ENCODE results near the gene DCLK1. TPM values are rescaled to one million over a fixed set of nuclear protein-coding genes. Genes with fewer than 3 reads are reported as not detected.

The DCLK1 gene
- total and polyA plus RNA-seq, 10 of the 15 experiments (the other 5 are each of a cell fraction or from before 2014, with no cell fraction given) = not detected

- SMC1A ChIA-PET (ENCODE audit: uncharacterized antibody, unreplicated experiment) = no interaction called here
- TF ChIP-seq ATF2 (IDR thresholded peaks at IDR 0.05; ENCODE audit: low read length) = no peak
- TF ChIP-seq PKNOX1 (IDR thresholded peaks at IDR 0.05) = peak; percentile 41; the same call in 1 of the 2 replicates
- no peak for TF ChIP-seq RFX5 (IDR thresholded peaks at IDR 0.05; ENCODE audit: low read depth, low read length)
- TF ChIP-seq STAT1 (conservative IDR thresholded peaks at IDR 0.05) = no peak
- TF ChIP-seq BCLAF1 (IDR thresholded peaks at IDR 0.05) = no peak
- TF ChIP-seq PRDM15 (CRISPR knock-in tag; IDR thresholded peaks at IDR 0.05) = no peak
- TF ChIP-seq NFYB (IDR thresholded peaks at IDR 0.05; ENCODE audit: insufficient read depth, low read depth, low read length) = no peak
- no peak for TF ChIP-seq HCFC1 (IDR thresholded peaks at IDR 0.05; ENCODE audit: low read length)
- TF ChIP-seq ZNF622 (IDR thresholded peaks at IDR 0.05) = no peak
- 0 out of 2 replicates have a peak, but pooled peaks have one; percentile 24 for TF ChIP-seq ATF7 (IDR thresholded peaks at IDR 0.05; ENCODE audit: low read depth)
- no peak for TF ChIP-seq SIX5 (IDR thresholded peaks at IDR 0.05; ENCODE audit: low read depth, low read length, severe bottlenecking)
- no peak for TF ChIP-seq POLR2AphosphoS2 (IDR thresholded peaks at IDR 0.05; ENCODE audit: low read depth, low read length)
- TF ChIP-seq TCF7 (IDR thresholded peaks at IDR 0.05; ENCODE audit: borderline replicate concordance) = no peak
- peak; percentile 32; the same call in 1 of the 2 replicates for TF ChIP-seq DPF2 (IDR thresholded peaks at IDR 0.05)
- peak; percentile 72; the same call in 1 of the 2 replicates for TF ChIP-seq SPI1 (IDR thresholded peaks at IDR 0.05; ENCODE audit: borderline replicate concordance, insufficient read depth, low read depth, low read length)
- TF ChIP-seq MXI1 (IDR thresholded peaks at IDR 0.05; ENCODE audit: low read depth, low read length) = no peak
- no peak for TF ChIP-seq HDAC6 (IDR thresholded peaks at IDR 0.05; ENCODE audit: unreplicated experiment)
These were observed 138.2 kb downstream of the DCLK1 start for GRCh38 chr13:35992964-35993363.

More at GRCh38 chr13:35992964-35993363, 138.2 kb downstream of the DCLK1 start:
- Histone ChIP-seq H3K36me3 (ENCODE audit: control insufficient read depth in 2 of 2, insufficient read depth in 2 of 2, low read length in 1 of 2) (no peaks in the 10 kb centered on the region), H2AFZ (ENCODE audit: control insufficient read depth, low read depth, low read length) (no peak overlapping the region), H3K27ac (ENCODE audit: control insufficient read depth, insufficient read depth) (no peak overlapping the region), H3K79me2 (ENCODE audit: control insufficient read depth, insufficient read depth, low read length) (no peaks in the 10 kb centered on the region), H4K20me1 (ENCODE audit: control insufficient read depth, insufficient read depth) (no peaks in the 10 kb centered on the region), H3K4me2 (ENCODE audit: control insufficient read depth, insufficient read depth) (no peak overlapping the region), H3K4me3 (no peak overlapping the region), H3K4me1 (ENCODE audit: control insufficient read depth, insufficient read depth, low read length) (no peaks in the 10 kb centered on the region), H3K27me3 (replicated peaks in 1 of 2; ENCODE audit: control insufficient read depth in 2 of 2, insufficient read depth in 2 of 2, low read length in 1 of 2) (no peaks in the 10 kb centered on the region), H3K9me3 (replicated peaks; ENCODE audit: control insufficient read depth, insufficient read depth, low read length) (no peaks in the 10 kb centered on the region; the same call in 2 of the 3 replicates), H3K9ac (ENCODE audit: control insufficient read depth, insufficient read depth, low read length) (no peak overlapping the region)
- DNase-seq (ENCODE audit: low read depth, low spot score) (no peak), ATAC-seq (peak; percentile 56), FAIRE-seq (no peak)
- ChIA-PET CTCF (no interaction called here), RAD21 (ENCODE audit: unreplicated experiment) (no interaction called here), POLR2A (no interaction called here)
- intact Hi-C loops (cut with micrococcal nuclease; ENCODE audit: unreplicated experiment) = no loop called here
- in situ Hi-C loops (cut with MboI) = no loop called here
- BruUV-seq (replicated peaks) = no TSS peak
- 27% methylated on average over 4 of the region's 4 CpGs for WGBS (ENCODE audit: insufficient coverage, insufficient replicate concordance, low lambda C conversion rate, missing lambda C conversion rate)
